Mesendoderm (in vitro differentiated cells): ENCODE data around the gene RBMS1.
"Not testable (repeated sequence)": the region's sequence is repeated elsewhere in the genome, so short reads cannot be mapped to it uniquely, and the experiment has no call there.

Experiments
- DNase-seq: peaks from one replicate; pipeline ENCODE4 v3.0.0; 2013
- H2AK5ac ChIP-seq: 2 replicates; pipeline ENCODE4 v1.6.1; 2013; ENCODE audit warnings: low read length, inconsistent platforms
- H2BK120ac ChIP-seq: 2 replicates; pipeline ENCODE4 v1.6.1; 2013; ENCODE audit warnings: low read depth, mild to moderate bottlenecking, low read length, moderate library complexity, mixed read lengths
- H2BK15ac ChIP-seq: replicated peaks from 2 replicates; pipeline ENCODE4 v1.6.1; 2013; ENCODE audit warnings: low read depth, mild to moderate bottlenecking, moderate library complexity
- H2BK5ac ChIP-seq: 2 replicates; pipeline ENCODE4 v1.6.1; 2013; ENCODE audit warnings: low read length, inconsistent platforms
- H3K18ac ChIP-seq: 2 replicates; pipeline ENCODE4 v1.6.1; 2013; ENCODE audit warnings: mild to moderate bottlenecking, low read length, mixed read lengths
- H3K23ac ChIP-seq: one replicate; pipeline ENCODE4 v1.6.1; 2013; ENCODE audit warnings: low read length
- H3K27ac ChIP-seq: 2 replicates; pipeline ENCODE4 v1.5.1; 2013; ENCODE audit warnings: low read depth, mild to moderate bottlenecking, inconsistent platforms, low read length, moderate library complexity
- H3K27me3 ChIP-seq: 2 replicates; pipeline ENCODE4 v1.6.1; 2013; ENCODE audit warnings: low read length, control low read depth, mild to moderate bottlenecking, inconsistent platforms; ENCODE audit not compliant: insufficient read depth, poor library complexity
- H3K36me3 ChIP-seq: 2 replicates; pipeline ENCODE4 v1.6.1; 2013; ENCODE audit warnings: low read length, inconsistent platforms; ENCODE audit not compliant: control insufficient read depth, insufficient read depth
- H3K4ac ChIP-seq: one replicate; pipeline ENCODE4 v1.6.1; 2013; ENCODE audit warnings: low read depth, mild to moderate bottlenecking, low read length, moderate library complexity
- H3K4me1 ChIP-seq: 2 replicates; pipeline ENCODE4 v1.6.1; 2013; ENCODE audit warnings: low read depth, low read length, inconsistent platforms; ENCODE audit not compliant: control insufficient read depth
- H3K4me2 ChIP-seq: 2 replicates; pipeline ENCODE4 v1.6.1; 2013; ENCODE audit warnings: low read length
- H3K4me3 ChIP-seq: 2 replicates; pipeline ENCODE4 v1.5.1; 2013; ENCODE audit warnings: mild to moderate bottlenecking, low read length
- H3K56ac ChIP-seq: one replicate; pipeline ENCODE4 v1.6.1; 2013; ENCODE audit warnings: low read length
- H3K79me1 ChIP-seq: 2 replicates; pipeline ENCODE4 v1.6.1; 2013; ENCODE audit warnings: low read length, inconsistent platforms
- H3K79me2 ChIP-seq: 2 replicates; pipeline ENCODE4 v1.6.1; 2013; ENCODE audit warnings: mild to moderate bottlenecking, low read length; ENCODE audit not compliant: control insufficient read depth, insufficient read depth
- H3K9ac ChIP-seq: 2 replicates; pipeline ENCODE4 v1.6.1; 2013; ENCODE audit warnings: low read length, inconsistent platforms
- H4K5ac ChIP-seq: one replicate; pipeline ENCODE4 v1.6.1; 2013; ENCODE audit warnings: low read length
- H4K8ac ChIP-seq: one replicate; pipeline ENCODE4 v1.6.1; 2013; ENCODE audit warnings: low read depth, mild to moderate bottlenecking, control low read depth, low read length, moderate library complexity
- WGBS: extraction: QIAGEN DNeasy Blood & Tissue Kit; methylation state at CpG from one replicate; pipeline ENCODE4 v1.1.7; 2013; ENCODE audit warnings: low lambda C conversion rate, missing lambda C conversion rate; ENCODE audit not compliant: insufficient coverage; ENCODE audit errors: extremely low coverage; 5-methylcytosine and 5-hydroxymethylcytosine counted together

RBMS1 gene

DNA sequence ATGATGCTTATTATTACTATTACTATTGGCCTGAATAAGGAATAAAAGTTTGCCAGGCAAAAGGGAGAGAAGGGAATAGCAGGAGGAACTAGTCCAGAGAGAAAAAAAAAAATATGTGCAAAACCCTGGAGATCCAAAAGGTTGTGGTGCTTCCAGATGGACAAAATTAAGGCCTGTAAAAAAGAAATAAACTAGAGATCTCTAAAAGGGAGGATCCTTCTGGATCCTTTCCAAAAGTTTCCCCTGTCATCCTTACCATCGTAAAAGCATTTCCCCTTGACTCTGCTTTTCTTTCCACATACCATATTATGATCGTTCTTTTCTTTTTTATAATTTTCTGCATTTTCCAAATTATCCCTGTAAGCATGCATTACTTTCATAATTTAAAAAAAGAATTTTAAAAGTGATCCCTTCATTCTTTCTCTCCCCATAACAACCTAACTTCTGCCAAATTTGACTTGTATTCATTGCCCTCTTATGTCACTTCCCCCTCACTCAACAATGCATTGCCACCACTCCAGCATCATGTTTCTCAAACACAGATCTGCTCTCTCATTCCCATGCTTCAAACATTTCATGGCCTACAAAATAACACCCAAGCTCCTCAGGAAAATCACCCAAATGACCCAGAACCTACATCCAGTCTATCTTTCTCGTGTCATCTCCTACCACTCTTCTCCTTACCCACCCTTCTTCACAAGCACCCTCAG, 40.3 kb downstream of the RBMS1 start:
- peaks cover 2% of the 10 kb centered on the region for H3K4me1 ChIP-seq
- H3K18ac ChIP-seq: no peak overlapping the region
- DNase-seq: no peak

DNA sequence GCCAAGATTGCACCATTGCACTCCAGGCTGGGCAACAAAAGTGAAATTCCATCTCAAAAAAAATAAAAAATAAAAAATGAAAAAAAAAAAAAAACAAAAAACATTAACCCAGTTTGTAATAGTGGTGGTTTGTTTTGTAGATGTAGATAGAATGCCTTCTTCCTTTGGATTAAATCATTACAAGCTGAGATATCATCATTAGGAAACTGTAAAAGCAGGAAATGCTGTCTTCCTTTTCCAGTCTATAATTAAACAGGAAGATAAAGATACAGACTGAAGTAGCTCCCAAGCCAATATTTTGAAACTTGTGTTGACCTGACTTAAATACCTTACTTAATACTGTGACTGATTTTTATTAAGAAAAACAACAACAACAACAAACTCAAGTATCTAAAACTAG, 43.1 kb downstream of the RBMS1 start:
- Histone ChIP-seq H3K9ac (no peak overlapping the region), H3K27me3 (no peaks in the 10 kb centered on the region), H3K4me3 (no peak overlapping the region), H4K8ac (no peak overlapping the region), H3K56ac (no peak overlapping the region), H3K36me3 (no peaks in the 10 kb centered on the region), H3K18ac (no peak overlapping the region), H2BK5ac (no peak overlapping the region), H3K23ac (no peak overlapping the region), H3K79me2 (peaks cover 10% of the 10 kb centered on the region), H2BK120ac (no peak overlapping the region), H3K4ac (no peak overlapping the region), H3K4me2 (no peak overlapping the region), H3K79me1 (peaks cover 23% of the 10 kb centered on the region), H3K4me1 (peaks cover 2% of the 10 kb centered on the region), H3K27ac (no peak overlapping the region), H2AK5ac (no peak overlapping the region), H4K5ac (no peak overlapping the region), H2BK15ac (no peak overlapping the region)
- DNase-seq: no peak

More for the DNA sequence above, 40.3 kb downstream of the RBMS1 start:
- no peak overlapping the region for H3K4me2 ChIP-seq
- no peak overlapping the region for H3K56ac ChIP-seq
- no peak overlapping the region for H3K9ac ChIP-seq
- H4K8ac ChIP-seq: no peak overlapping the region
- H3K4me3 ChIP-seq: no peak overlapping the region
- H2BK120ac ChIP-seq: no peak overlapping the region
- H3K27ac ChIP-seq: no peak overlapping the region
- no peak overlapping the region for H4K5ac ChIP-seq
- no peak overlapping the region for H2AK5ac ChIP-seq
- no peak overlapping the region for H2BK15ac ChIP-seq
- H3K4ac ChIP-seq: no peak overlapping the region
- no peaks in the 10 kb centered on the region for H3K36me3 ChIP-seq
- WGBS: no CpG with 5 or more reads among the region's 3 CpGs
- no peak overlapping the region for H3K23ac ChIP-seq
- H3K79me1 ChIP-seq: peaks cover 17% of the 10 kb centered on the region
- no peaks in the 10 kb centered on the region for H3K27me3 ChIP-seq
- peaks cover 16% of the 10 kb centered on the region for H3K79me2 ChIP-seq
- no peak overlapping the region for H2BK5ac ChIP-seq

DNA sequence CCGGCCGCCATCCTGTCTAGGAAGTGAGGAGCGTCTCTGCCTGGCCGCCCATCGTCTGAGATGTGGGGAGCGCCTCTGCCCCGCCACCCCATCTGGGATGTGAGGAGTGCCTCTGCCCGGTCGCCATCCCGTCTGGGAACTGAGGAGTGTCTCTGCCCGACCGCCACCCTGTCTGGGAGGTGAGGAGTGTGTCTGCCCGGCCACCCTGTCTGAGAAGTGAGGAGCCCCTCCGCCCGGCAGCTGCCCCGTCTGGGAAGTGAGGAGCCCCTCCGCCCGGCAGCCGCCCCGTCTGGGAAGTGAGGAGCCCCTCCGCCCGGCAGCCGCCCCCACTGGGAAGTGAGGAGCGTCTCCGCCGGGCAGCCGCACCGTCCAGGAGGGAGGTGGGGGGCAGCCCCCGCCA, 44.8 kb downstream of the RBMS1 start:
- not testable (repeated sequence) for H4K8ac ChIP-seq, H4K5ac ChIP-seq, H3K56ac ChIP-seq, H3K4me2 ChIP-seq, H3K23ac ChIP-seq, H2AK5ac ChIP-seq, H2BK5ac ChIP-seq, H3K9ac ChIP-seq, H3K4me3 ChIP-seq, DNase-seq, H3K4ac ChIP-seq, H3K36me3 ChIP-seq, H3K27ac ChIP-seq, H2BK15ac ChIP-seq, H2BK120ac ChIP-seq, H3K79me2 ChIP-seq, H3K18ac ChIP-seq, H3K27me3 ChIP-seq, H3K4me1 ChIP-seq
- no CpG with 5 or more reads among the region's 29 CpGs for WGBS
- peaks cover 21% of the 10 kb centered on the region for H3K79me1 ChIP-seq

DNA sequence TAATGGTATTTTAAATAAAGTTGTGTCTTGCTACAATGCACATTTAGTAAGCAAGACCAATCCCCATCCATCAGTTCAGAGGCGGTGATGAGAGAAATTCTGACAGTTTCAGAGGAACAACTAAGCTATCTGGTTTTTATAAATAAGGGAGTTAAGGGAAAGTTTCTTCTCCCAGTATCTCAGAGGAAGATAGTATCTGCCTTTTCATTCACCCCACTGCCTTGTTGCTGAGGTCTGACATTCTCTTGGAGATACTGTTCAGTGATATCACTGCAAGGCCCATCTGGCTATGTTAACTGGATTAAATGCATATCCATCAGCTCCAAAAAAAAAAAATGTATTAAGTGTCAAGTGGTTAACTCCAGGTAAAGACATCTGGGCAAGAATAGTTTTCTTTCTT, 47.9 kb downstream of the RBMS1 start:
- no peaks in the 10 kb centered on the region for H3K27me3 ChIP-seq

DNA sequence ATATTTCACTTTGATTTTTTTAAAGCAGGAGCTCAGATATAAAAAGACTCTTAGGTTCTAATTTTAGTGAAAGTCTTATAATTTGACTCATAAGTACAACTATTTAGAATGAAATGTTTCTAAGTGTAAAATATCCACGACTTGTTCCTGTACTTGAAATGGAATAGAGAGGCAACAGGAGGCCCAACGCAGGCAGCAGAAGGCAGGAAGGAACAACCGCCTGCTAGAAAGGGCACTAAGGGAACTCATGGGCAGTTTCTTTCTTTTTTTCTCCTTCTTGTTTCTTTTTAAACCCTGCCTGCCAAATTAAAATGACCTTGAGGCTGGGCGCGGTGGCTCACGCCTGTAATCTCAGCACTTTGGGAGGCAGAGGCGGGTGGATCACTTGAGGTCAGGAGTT, 51.0 kb downstream of the RBMS1 start:
- no peak overlapping the region for H3K18ac ChIP-seq
- H3K56ac ChIP-seq: no peak overlapping the region
- H3K9ac ChIP-seq: no peak overlapping the region
- no peak overlapping the region for H4K5ac ChIP-seq
- no peak overlapping the region for H4K8ac ChIP-seq
- no peaks in the 10 kb centered on the region for H3K4me1 ChIP-seq
- H3K27ac ChIP-seq: no peak overlapping the region
- no peak overlapping the region for H2BK120ac ChIP-seq
- H3K4me3 ChIP-seq: no peak overlapping the region
- no peak overlapping the region for H3K4ac ChIP-seq
- H3K23ac ChIP-seq: no peak overlapping the region
- H3K79me1 ChIP-seq: peaks cover 19% of the 10 kb centered on the region
- no peak overlapping the region for H3K4me2 ChIP-seq
- no peak overlapping the region for H2BK5ac ChIP-seq
- no peak for DNase-seq
- H3K27me3 ChIP-seq: no peaks in the 10 kb centered on the region
- peaks cover 5% of the 10 kb centered on the region for H3K79me2 ChIP-seq
- H3K36me3 ChIP-seq: no peaks in the 10 kb centered on the region
- H2AK5ac ChIP-seq: no peak overlapping the region
- H2BK15ac ChIP-seq: no peak overlapping the region
- WGBS: no CpG with 5 or more reads among the region's 7 CpGs

More for the DNA sequence above, 47.9 kb downstream of the RBMS1 start:
- no CpG with 5 or more reads among the region's 1 CpG for WGBS
- no peak overlapping the region for H3K27ac ChIP-seq
- no peak overlapping the region for H3K9ac ChIP-seq
- DNase-seq: no peak
- no peak overlapping the region for H3K4ac ChIP-seq
- H3K4me3 ChIP-seq: no peak overlapping the region
- no peak overlapping the region for H3K23ac ChIP-seq
- H4K5ac ChIP-seq: no peak overlapping the region
- H3K36me3 ChIP-seq: no peaks in the 10 kb centered on the region
- no peak overlapping the region for H3K56ac ChIP-seq
- no peak overlapping the region for H2BK15ac ChIP-seq
- peaks cover 3% of the 10 kb centered on the region for H3K79me2 ChIP-seq
- no peak overlapping the region for H2AK5ac ChIP-seq
- H3K18ac ChIP-seq: no peak overlapping the region
- no peak overlapping the region for H4K8ac ChIP-seq
- H3K79me1 ChIP-seq: peaks cover 17% of the 10 kb centered on the region
- no peak overlapping the region for H2BK120ac ChIP-seq
- no peak overlapping the region for H3K4me2 ChIP-seq
- H3K4me1 ChIP-seq: no peaks in the 10 kb centered on the region
- H2BK5ac ChIP-seq: no peak overlapping the region

DNA sequence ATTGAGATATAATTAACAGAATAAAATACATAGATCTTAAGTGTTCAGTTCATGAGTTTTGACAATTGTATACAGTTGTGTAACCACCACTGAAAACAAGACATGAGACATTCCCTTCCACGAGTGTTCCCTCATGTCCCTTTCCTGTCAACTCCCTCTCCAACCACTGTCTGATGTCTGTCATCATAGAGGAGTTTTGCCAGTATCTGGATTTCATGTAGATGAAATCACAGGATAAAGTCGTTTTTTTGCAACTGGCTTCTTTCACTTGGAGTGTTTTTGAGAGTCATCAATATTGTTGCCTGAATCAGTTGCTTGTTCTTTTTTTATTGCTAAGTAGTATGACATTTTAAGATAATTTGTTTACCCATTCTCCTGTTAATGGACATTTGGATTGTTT, 52.7 kb downstream of the RBMS1 start:
- Histone ChIP-seq H4K5ac (no peak overlapping the region), H2AK5ac (no peak overlapping the region), H3K27ac (no peak overlapping the region), H3K9ac (no peak overlapping the region), H3K4me1 (no peaks in the 10 kb centered on the region), H3K27me3 (no peaks in the 10 kb centered on the region), H3K79me1 (peaks cover 19% of the 10 kb centered on the region), H3K79me2 (peaks cover 11% of the 10 kb centered on the region), H3K18ac (no peak overlapping the region), H3K23ac (no peak overlapping the region), H3K36me3 (no peaks in the 10 kb centered on the region), H2BK5ac (no peak overlapping the region), H4K8ac (no peak overlapping the region), H2BK15ac (no peak overlapping the region), H3K56ac (no peak overlapping the region), H3K4me3 (no peak overlapping the region), H3K4me2 (no peak overlapping the region), H3K4ac (no peak overlapping the region), H2BK120ac (no peak overlapping the region)
- DNase-seq: no peak
- no CpG with 5 or more reads among the region's 2 CpGs for WGBS
